ENCODE data around the gene DEFB131B.

DEFB131B gene

DNA sequence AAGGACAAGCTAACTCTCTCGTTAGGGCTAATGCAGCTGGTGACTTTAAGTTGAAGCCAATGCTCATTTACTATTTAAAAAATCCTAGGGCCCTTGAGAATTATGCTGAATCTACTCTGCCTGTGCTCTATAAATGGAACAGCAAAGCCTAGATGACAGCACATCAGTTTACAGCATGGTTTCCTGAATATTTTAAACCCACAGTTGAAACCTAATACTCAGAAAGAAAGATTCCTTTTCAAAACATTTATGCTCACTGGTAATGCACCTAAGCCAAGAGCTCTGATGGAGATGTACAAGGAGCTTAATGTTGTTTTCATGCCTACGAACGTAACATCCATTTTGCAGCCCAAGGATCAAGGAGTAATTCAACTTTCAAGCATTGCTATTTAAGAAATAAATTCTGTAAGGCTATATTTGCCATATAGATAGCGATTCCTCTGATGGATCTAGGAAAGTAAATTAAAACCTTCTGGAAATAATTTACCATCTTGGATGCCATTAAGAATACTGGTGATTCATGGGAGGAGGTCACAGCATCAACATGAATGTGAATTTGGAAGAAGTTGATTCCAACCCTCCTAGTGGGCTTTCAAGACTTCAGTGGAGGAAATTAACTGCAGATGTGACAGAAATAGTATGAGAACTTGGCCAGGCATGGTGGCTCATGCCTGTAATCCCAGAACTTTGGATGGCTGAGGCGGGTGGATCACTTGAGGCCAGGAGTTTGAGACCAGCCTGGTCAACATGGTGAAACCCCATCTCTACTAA is 35.7 kb downstream of the DEFB131B start:
- H3K9me3 ChIP-seq = no peaks in the 10 kb centered on the region
- H3K27ac ChIP-seq = no peak overlapping the region
- peaks cover 60% of the 10 kb centered on the region for H3K36me3 ChIP-seq
- TF ChIP-seq, protein P1, sequence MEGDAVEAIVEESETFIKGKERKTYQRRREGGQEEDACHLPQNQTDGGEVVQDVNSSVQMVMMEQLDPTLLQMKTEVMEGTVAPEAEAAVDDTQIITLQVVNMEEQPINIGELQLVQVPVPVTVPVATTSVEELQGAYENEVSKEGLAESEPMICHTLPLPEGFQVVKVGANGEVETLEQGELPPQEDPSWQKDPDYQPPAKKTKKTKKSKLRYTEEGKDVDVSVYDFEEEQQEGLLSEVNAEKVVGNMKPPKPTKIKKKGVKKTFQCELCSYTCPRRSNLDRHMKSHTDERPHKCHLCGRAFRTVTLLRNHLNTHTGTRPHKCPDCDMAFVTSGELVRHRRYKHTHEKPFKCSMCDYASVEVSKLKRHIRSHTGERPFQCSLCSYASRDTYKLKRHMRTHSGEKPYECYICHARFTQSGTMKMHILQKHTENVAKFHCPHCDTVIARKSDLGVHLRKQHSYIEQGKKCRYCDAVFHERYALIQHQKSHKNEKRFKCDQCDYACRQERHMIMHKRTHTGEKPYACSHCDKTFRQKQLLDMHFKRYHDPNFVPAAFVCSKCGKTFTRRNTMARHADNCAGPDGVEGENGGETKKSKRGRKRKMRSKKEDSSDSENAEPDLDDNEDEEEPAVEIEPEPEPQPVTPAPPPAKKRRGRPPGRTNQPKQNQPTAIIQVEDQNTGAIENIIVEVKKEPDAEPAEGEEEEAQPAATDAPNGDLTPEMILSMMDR (IDR thresholded peaks at IDR 0.05) = no peak
- no peaks in the 10 kb centered on the region for H3K4me1 ChIP-seq (ENCODE audit: control insufficient read depth in 1 of 2, insufficient read depth in 1 of 2, low read depth in 1 of 2, low read length in 1 of 2)
- no peak overlapping the region for H3K4me3 ChIP-seq (ENCODE audit: low read depth in 1 of 2, low read length in 1 of 2)
- no peaks in the 10 kb centered on the region for H3K27me3 ChIP-seq

DNA sequence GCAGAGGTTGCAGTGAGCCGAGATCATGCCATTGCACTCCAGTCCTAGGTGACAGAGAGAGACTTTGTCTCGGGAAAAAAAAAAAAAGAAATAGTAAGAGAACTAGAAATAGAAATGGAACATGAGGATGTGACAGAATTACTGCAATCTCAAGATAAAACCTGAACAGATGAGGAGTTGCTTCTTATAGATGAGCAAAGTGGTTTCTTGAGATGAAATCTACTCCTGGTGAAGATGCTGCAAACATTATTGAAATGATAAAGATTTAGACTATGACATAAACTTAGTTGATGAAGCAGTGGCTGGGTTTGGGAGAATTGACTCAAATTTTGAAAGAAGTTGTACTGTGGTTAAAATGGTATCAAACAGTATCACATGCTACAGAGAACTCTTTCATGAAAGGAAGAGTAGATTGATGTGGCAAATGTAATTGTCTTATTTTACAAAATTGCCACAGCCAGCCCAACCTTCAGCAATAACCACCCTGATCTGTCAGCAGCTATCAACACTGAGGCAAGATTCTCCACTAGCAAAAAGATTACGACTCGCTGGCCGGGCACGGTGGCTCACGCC is 36.5 kb downstream of the DEFB131B start:
- no peaks in the 10 kb centered on the region for H3K4me1 ChIP-seq (ENCODE audit: control insufficient read depth in 1 of 2, insufficient read depth in 1 of 2, low read depth in 1 of 2, low read length in 1 of 2)
- H3K27me3 ChIP-seq = no peaks in the 10 kb centered on the region
- H3K9me3 ChIP-seq = no peaks in the 10 kb centered on the region
- TF ChIP-seq, protein P1 (IDR thresholded peaks at IDR 0.05) = no peak
- no peak overlapping the region for H3K4me3 ChIP-seq (ENCODE audit: low read depth in 1 of 2, low read length in 1 of 2)
- H3K27ac ChIP-seq = no peak overlapping the region
- H3K36me3 ChIP-seq = peaks cover 60% of the 10 kb centered on the region

DNA sequence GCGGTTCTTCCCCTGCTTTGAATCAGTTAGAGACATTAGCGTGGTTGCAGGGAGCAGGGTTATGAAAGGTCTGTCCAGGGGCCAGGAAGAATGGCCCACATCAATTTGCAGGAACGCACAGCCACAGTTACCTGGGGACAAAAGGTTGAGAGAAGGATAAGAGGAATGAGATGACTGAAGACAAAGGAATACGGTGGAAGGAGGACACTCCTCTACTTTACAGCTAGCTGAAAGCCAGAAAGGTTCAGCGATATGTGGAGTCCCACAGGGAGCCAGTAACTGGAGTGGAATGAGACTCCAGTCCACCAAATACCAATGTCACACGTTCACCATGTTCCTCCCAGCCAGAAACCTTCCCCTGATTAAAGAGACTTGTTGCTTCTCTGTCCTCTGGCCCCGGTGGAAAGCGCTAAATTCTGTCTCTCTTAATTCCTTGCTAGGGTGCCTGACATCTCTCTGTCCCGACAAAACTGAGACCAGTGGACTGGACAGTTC is 39.4 kb downstream of the DEFB131B start:
- no peaks in the 10 kb centered on the region for H3K9me3 ChIP-seq
- TF ChIP-seq, protein P1 (IDR thresholded peaks at IDR 0.05) = no peak
- H3K27ac ChIP-seq = no peak overlapping the region
- no peaks in the 10 kb centered on the region for H3K27me3 ChIP-seq
- H3K4me3 ChIP-seq (ENCODE audit: low read depth in 1 of 2, low read length in 1 of 2) = no peak overlapping the region
- peaks cover 46% of the 10 kb centered on the region for H3K36me3 ChIP-seq
- no peaks in the 10 kb centered on the region for H3K4me1 ChIP-seq (ENCODE audit: control insufficient read depth in 1 of 2, insufficient read depth in 1 of 2, low read depth in 1 of 2, low read length in 1 of 2)

GRCh38 chr11:71927820-71928736 is 49.8 kb downstream of the DEFB131B start, which contains the start of gene XNDC1N:
XNDC1N (minus strand) TSS chr11:71928594; CDS start chr11:71923353, 5,241 bp downstream.
- peak within 1 kb of the TSS; percentile 88 to 98 for H3K4me3 ChIP-seq (ENCODE audit: low read depth in 1 of 2, low read length in 1 of 2)

More at GRCh38 chr11:71927820-71928736, 49.8 kb downstream of the DEFB131B start, which contains the start of gene XNDC1N:
- Histone ChIP-seq H3K36me3 (no peaks in the 10 kb centered on the region), H3K27ac (peak within 1 kb of the TSS; percentile 92), H3K4me1 (ENCODE audit: control insufficient read depth in 1 of 2, insufficient read depth in 1 of 2, low read depth in 1 of 2, low read length in 1 of 2) (peaks cover 24% of the 10 kb centered on the region in 2 experiments), H3K9me3 (no peaks in the 10 kb centered on the region), H3K27me3 (no peaks in the 10 kb centered on the region)
- TF ChIP-seq, protein P1 (IDR thresholded peaks at IDR 0.05) = no peak

Data from neutrophil (primary cell).